ENCODE measurements around the gene STXBP2. TPM values are rescaled to one million over a fixed set of nuclear protein-coding genes. Genes with fewer than 3 reads are reported as not detected.

STXBP2 gene
- total RNA-seq: 9.7 TPM
- long read RNA-seq, partial matches to known transcripts: 5 of 11 reads
- long read RNA-seq, other reads (novel, unspliced or antisense): 2 of 11 reads

DNA sequence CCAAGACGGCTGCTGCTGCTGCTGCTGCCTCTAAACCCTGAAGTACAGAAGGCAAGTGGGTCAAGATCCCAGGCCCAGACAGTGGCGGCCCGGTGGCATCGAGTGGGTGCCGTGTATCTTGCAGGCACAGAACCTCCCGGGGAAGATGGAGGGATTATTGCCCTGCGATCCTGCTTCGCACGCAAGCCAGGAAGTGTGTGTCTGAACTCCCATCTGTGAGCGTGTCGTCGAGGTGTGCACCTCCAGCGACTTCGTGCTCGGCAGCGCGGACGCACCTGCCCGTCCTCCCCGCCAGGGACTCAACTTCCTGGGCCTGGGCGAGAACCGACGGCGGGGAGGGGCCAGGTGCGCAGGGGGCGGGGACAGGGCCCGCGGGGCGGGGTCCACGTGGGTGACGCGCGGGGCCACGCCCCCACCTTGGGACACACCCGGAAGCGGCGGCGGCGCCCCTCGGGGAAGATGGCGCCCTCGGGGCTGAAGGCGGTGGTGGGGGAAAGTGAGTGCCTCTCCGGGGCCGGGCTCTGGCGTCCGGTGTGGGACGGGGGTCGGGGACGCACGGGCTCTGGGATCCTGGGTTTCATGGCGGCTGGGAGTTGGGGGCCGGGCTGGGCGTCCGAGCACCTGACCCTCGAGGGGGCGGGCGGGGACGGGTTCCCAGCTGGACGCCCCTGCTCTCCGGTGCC, at the start of gene STXBP2:
TSS of gene STXBP2 (plus strand) at position 420 of the 683 bp plus-strand sequence. CDS start at position 460, 40 bp downstream.
- ATAC-seq (peak; percentile 68), DNase-seq (peak; percentile 76)
- intact Hi-C loops (cut with micrococcal nuclease): no loop called here

DNA sequence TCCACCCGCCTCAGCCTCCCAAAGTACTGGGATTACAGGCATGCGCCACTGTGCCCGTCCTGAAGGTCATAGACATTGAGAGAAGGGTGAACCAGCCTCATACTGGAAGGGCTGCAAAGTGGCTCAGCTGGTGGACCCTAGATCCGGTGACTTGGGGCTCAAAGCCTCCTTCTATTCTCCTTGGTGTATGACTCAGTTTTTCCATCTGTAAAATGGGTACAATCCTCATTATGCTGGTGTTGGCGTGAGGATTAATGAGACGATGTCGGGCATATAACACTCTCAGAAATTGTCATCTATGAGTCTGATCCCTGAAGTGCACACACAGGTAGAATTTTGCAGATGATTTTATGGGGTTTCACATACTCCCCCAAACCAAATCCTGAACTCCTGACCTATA, 47.1 kb upstream of the STXBP2 start:
- ATAC-seq (no peak), DNase-seq (no peak)
- intact Hi-C loops (cut with micrococcal nuclease): no loop called here

DNA sequence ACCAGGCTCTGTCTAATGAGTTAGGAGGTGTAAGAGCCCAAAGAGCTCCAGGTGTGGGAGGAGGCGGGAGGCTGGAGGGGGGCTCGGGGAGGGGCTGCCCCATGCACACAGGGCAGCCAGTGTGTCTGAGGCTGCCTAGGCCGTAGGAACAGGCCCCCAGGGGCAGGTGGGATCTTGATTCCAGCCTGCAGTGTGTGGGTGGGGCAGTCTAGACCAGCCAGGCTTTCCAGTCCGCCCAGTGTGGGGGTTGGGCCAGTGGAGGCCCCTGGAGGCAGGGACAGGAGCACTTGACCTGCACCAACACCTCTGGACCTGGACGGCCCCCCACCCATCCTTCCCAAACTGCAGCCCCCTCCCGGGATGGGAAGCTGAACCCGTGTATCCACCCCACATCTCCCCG, 46.7 kb upstream of the STXBP2 start:
- no peak for ATAC-seq

DNA sequence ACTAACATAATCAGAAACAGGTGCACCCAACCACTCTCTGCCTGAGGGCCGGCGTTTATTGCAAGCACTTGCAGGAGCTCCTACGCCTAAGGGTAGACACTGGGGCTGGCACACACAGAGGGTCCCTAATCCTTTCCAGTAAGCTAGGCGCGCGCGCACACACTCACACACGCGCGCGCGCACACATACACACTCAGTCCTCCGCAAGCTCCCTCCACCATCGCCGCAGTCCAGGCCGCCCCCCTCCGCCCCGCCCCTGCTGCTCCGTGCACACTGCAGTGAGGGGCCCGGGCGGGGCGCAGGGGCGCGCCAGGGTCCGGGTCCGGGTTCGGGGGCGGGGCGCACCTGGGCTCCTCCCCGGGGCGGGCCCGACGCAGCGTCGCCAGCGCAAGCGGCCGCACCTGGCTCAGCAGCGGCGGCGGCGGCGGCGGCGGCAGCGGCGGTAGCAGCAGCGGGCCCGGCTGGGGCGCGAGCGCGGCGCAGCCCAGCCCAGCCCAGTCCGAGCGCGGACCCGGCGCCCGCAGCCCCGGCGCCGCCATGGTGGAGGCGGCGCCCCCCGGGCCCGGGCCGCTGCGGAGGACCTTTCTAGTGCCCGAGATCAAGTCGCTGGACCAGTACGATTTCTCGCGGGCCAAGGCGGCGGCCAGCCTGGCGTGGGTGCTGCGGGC, 41.3 kb upstream of the STXBP2 start, which contains the start of gene CAMSAP3:
TSS of gene CAMSAP3 (plus strand) at position 398 of the 668 bp plus-strand sequence. CDS start at position 538, 140 bp downstream.
- ATAC-seq (peak; percentile 72), DNase-seq (peak; percentile 33)
- intact Hi-C loops (cut with micrococcal nuclease): no loop called here

More for the DNA sequence above, 46.7 kb upstream of the STXBP2 start:
- DNase-seq: no peak
- intact Hi-C loops (cut with micrococcal nuclease): no loop called here

GRCh38 chr19:7596211-7596937, 40.5 kb upstream of the STXBP2 start:
- intact Hi-C loops (cut with micrococcal nuclease): no loop called here
- ATAC-seq: no peak

GRCh38 chr19:7597689-7598088, 39.2 kb upstream of the STXBP2 start:
- no peak for ATAC-seq
- intact Hi-C loops (cut with micrococcal nuclease): no loop called here
- DNase-seq: no peak

More at GRCh38 chr19:7596211-7596937, 40.5 kb upstream of the STXBP2 start:
- no peak for DNase-seq

GRCh38 chr19:7598180-7598579, 38.7 kb upstream of the STXBP2 start:
- ATAC-seq (no peak), DNase-seq (no peak)
- intact Hi-C loops (cut with micrococcal nuclease): no loop called here

GRCh38 chr19:7600721-7601120, 36.2 kb upstream of the STXBP2 start:
- DNase-seq (no peak), ATAC-seq (no peak)
- intact Hi-C loops (cut with micrococcal nuclease): no loop called here

DNA sequence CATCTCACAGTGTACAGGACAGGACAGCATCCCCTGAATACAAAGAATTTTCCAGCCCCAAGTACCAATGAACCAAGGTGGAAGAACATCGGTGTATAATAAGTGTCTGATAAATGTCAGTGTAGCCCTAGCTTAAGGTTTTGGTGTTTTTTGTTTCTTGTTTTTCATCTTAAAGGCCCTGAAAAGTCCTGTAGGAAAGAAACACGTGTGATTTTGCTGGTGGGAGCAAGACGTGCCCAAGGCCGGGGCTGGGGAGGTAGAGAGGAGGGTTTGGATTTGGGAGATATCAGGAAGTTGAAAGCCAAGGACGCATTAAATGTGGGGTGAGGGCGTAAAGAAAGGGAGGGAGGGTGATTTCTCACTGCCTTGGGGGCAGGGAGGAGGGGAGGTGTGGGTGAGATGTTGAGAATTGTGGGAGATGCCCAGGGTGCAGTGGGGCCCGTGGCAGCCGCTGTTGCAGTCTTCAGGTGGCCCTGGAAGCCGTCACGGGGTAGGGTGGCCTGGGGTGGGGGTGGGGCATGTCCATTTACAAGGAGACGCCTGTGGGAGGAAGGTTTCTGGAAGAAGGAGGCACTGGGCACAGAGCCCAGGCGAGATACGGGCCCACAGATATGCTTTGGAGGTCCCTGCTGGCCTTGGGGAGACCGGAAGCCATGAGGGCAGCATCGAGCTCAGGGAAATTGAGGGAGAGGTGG, 34.5 kb upstream of the STXBP2 start:
- ATAC-seq: no peak
- intact Hi-C loops (cut with micrococcal nuclease): no loop called here
- DNase-seq: no peak

GRCh38 chr19:7602935-7603497, 33.9 kb upstream of the STXBP2 start:
- DNase-seq (no peak), ATAC-seq (no peak)
- intact Hi-C loops (cut with micrococcal nuclease): no loop called here

DNA sequence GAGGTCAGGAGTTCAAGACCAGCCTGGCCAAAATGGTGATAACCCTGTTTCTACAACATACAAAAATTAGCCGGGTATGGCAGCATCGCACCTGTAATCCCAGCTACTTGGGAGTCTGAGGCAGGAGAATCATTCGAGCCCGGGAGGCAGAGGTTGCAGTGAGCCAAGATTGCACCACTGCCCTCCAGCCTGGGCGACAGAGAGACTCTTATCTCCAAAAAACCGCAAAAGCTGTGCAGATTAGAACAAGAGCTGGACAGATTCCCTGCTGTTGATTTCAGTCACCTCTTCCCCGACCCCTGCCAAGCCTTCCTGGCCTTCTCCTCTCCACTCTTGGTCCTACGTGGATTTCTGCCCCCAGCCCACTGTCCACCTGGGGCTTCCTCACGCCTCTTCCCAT, 33.0 kb upstream of the STXBP2 start:
- ATAC-seq (no peak), DNase-seq (no peak)
- intact Hi-C loops (cut with micrococcal nuclease): no loop called here

DNA sequence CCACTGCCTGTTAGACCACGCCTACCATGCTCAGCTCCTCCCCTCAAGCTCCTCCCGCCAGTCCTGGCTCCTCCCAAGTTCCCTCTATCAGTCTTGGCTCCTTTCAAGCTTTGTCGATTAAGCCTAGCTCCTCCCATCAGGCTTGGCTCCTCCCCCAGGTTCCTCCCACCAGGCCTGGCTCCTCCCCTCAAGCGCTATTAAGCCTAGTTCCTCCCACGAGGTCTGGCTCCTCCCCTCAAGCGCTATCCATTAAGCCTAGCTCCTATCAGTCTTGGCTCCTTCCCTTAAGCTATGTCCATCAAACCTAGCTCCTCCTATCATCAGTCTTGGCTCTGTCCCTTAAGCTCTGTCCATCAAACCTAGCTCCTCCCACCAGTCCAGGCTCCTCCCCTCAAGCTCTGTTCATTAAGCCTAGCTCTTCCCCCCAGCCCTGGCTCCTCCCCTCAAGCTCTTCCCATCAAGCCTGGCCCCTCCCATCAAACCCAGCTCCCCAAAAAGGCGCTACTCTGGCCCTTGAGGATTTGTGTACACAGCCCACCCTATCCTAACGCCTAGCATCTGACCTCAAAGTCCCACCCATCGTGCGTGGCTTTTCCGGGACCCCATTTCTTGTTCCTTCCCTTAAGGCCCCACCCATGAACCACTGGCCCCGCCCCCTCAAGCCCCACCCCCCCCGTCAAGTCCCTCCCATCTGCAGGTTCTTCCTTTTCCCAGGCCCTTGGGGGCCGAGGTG, 31.3 kb upstream of the STXBP2 start:
- intact Hi-C loops (cut with micrococcal nuclease): no loop called here

DNA sequence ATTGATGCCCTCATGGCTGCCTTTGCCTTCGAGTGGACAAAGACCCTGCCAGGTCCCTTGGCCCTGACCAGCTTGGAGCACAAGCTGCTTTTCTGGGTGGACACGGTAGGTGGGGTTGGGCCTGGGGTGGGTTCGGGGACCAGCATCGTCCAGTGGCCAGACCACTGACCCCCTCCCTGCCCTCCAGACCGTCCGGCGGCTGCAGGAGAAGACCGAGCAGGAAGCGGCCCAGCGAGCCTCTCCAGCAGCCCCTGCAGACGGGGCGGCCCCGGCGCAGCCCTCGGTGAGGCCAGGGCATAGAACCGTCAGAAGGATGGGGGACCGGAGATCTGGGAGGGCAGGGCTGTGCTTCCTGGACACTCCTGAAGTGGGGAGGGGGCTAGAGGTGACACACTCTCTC, 30.6 kb upstream of the STXBP2 start:
- DNase-seq: no peak
- intact Hi-C loops (cut with micrococcal nuclease): no loop called here

More for the DNA sequence above, 31.3 kb upstream of the STXBP2 start:
- ATAC-seq (no peak), DNase-seq (no peak)

DNA sequence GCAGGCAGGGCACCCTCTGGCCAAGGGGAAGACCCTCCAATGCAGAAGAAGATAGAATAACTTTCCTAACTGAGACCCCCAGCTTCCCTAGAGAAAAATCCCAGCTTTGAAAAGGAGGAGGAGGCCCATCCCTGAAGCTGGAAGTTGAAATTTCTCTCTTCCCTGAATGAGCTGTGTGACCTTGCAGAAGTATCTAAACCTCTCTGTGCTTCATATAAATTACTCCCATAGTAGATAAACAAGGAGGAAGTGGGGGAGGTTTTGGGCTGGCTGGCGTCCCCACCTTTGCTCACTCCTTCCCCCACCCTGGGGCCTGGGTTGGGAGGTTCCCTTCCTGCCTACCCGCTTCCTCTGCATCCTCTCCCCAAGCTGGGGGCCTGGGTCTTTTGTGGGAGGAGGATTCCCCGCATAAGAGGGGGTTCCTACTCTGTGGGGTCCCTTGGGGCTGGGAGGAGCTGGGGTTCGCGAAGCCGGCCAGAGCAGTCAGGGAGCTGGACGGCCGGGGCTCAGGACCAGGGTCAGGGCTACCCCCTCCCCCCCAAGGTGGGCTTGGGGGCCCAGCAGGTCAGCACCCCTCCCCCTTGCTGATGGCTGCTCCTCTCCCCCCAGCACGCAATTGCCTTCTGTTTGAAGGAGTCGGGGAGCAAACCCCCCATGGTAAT, 29.6 kb upstream of the STXBP2 start:
- DNase-seq (no peak), ATAC-seq (no peak)
- intact Hi-C loops (cut with micrococcal nuclease): no loop called here

More for the DNA sequence above, 30.6 kb upstream of the STXBP2 start:
- no peak for ATAC-seq

GRCh38 chr19:7607874-7608560, 28.9 kb upstream of the STXBP2 start:
- intact Hi-C loops (cut with micrococcal nuclease): no loop called here
- no peak for DNase-seq
- ATAC-seq: no peak

DNA sequence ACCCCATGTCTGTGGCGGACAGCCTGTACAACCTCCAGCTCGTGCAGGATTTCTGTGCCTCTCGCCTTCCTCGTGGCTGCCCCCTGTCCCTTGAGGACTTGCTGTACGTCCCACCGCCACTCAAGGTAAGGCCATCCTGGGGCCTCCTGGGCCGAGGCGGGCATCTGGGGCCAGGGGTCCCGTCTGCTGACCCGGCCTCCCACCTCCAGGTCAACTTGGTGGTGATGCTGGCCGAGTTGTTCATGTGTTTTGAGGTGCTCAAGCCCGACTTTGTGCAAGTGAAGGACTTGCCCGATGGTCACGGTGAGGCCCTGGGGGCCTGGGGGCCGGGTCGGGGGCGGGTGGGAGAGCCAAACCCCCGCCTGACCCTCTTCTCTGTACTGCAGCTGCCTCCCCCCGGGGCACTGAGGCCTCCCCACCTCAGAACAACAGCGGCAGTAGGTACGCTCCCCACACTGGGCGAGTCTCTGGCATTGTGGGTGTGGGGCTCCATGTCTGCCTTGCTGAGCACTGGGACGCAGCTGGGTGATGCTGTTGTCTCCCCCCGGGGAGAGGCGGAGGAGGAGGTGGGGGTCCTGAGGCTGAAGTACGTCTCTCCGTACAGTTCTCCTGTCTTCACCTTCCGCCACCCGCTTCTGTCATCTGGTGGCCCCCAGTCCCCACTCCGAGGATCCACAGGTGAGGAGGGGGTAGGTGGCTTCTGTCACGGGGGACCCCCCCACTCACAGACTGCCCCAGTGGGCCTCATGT, 26.2 kb upstream of the STXBP2 start:
- ATAC-seq: no peak
- intact Hi-C loops (cut with micrococcal nuclease): no loop called here
- no peak for DNase-seq

All from left ventricle myocardium superior (tissue), 1 donor.